ENCODE measurements around the gene SCYL2.

DNA sequence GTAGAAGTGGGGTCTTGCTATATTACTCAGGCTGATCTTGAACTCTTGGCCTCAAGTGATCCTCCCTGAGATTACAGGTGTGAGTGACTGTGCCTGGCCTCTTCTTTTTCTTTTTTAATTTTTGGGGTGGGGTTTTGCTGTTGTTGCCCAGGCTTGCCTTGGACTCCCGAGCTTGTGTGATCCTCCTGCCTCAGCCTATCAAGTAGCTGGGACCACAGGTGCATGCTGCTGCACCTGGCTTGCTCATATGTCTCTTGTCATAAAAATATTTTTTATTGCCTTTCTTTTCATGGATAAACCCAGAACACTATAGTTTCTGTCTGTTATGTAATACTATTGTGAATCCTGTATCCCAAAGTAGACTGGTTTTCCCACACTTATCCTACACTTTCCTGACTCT, 26.0 kb downstream of the SCYL2 start:
- no peak for TF ChIP-seq POLR2A (IDR thresholded peaks at IDR 0.05; ENCODE audit: low read depth)
- TF ChIP-seq, protein P1, sequence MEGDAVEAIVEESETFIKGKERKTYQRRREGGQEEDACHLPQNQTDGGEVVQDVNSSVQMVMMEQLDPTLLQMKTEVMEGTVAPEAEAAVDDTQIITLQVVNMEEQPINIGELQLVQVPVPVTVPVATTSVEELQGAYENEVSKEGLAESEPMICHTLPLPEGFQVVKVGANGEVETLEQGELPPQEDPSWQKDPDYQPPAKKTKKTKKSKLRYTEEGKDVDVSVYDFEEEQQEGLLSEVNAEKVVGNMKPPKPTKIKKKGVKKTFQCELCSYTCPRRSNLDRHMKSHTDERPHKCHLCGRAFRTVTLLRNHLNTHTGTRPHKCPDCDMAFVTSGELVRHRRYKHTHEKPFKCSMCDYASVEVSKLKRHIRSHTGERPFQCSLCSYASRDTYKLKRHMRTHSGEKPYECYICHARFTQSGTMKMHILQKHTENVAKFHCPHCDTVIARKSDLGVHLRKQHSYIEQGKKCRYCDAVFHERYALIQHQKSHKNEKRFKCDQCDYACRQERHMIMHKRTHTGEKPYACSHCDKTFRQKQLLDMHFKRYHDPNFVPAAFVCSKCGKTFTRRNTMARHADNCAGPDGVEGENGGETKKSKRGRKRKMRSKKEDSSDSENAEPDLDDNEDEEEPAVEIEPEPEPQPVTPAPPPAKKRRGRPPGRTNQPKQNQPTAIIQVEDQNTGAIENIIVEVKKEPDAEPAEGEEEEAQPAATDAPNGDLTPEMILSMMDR (IDR thresholded peaks at IDR 0.05): no peak
- TF ChIP-seq POLR2AphosphoS5 (IDR thresholded peaks at IDR 0.05): no peak
- TF ChIP-seq EP300 (IDR thresholded peaks at IDR 0.05): no peak

Measured in esophagus muscularis mucosa (tissue), 4 donors.